OCI-LY3 (cell line): ENCODE results near the gene KIF23.

Experiments
- CTCF ChIP-seq: fragments of 200-600, 300-600 bp; sonication (generic); IDR thresholded peaks from 2 replicates; pipeline ENCODE4 v1.5.1; 2014; ENCODE audit warnings: antibody characterized with exemption, low read length, low read depth
- EZH2phosphoT487 ChIP-seq: fragments of 200-600 bp; shearing (Covaris generic); IDR thresholded peaks from 2 replicates; pipeline ENCODE4 v1.6.1; 2018; ENCODE audit warnings: antibody characterized with exemption, mixed run types, low read depth

DNA sequence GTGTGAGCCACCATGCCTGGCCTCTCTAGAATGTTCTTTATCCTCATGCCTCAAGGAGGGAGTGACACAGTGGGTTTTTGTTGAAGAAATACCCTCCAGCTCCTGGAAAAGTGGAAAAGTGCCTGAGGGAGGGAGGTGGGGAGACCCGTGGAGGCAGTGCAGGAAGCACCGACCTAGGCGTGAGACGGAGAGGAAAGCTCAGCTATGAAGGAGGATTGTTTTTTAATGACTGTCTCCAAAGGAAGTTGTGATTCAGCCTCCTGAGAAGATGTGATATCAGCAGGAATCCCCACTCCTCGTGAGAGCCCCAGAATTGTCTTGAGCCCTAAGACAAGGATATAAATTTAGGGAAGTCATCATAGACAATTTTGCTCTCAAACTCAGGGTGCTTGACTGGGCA is 60.1 kb downstream of the KIF23 start:
- TF ChIP-seq CTCF (no peak), EZH2phosphoT487 (no peak)
